Activated naive CD4-positive, alpha-beta T cell treated with anti-CD3 and anti-CD28 coated beads, Interleukin-2, amount 50 U/mL, for 16 hours (primary cell): ENCODE measurements around the gene AFP.

Experiments
- DNase-seq: peaks from one replicate; pipeline ENCODE4 v3.0.0-alpha.2; 2020

The AFP gene

DNA sequence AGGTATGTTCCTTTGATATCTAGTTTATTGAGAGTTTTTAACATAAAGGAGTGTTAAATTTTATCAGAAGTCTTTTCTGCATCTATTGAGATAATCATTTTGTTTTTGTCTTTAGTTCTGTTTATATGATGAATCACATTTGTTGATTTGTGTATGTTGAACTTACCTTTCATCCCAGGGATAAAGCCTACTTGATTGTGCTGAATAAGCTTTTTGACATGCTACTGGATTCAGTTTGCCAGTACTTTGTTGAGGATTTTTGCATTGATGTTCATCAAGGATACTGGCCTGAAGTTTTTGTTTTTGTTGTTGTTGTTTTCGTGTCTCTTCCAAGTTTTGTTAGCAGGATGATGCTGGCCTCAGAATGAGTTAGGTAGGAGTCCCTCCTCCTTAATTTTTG is 34.7 kb downstream of the AFP start:
- no peak for DNase-seq

DNA sequence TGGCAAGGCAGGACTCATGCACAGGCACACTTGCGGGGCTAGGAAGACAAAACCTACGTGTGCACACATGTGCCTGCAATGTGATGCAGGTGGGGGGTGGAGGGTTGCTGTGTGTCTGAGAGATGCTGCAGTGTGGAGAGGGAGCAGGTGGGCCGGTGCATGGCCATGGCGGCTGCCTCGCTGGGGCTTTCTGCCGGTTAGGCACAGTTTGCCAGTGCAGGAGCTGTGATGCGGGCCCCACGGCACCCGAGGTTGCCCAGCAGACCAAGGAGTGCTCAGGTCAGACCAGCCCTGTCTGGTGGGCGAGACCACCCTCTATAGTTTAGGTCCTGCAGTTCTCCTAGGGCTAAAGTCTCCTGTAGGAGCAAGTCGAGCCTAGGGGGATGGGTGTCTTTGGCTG is 41.2 kb downstream of the AFP start:
- DNase-seq = peak; percentile 10

DNA sequence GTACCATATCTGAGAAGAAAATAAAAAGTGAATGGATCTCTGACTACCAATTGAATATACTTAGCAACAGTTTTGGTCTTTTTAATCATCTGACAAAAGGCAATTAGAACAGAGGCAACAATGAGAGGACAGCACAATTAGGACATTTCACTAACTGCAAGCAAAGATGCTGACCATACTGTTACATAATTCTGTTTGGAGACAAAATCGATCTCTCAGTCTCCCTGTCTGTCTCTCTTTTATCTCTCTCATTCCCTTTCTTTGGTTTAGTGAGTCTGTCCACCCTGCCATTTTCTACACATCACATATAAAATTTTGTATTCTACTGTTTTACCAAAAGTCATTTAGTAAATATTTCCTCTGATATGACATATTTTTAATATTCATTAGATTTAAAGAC is 43.3 kb downstream of the AFP start:
- no peak for DNase-seq

DNA sequence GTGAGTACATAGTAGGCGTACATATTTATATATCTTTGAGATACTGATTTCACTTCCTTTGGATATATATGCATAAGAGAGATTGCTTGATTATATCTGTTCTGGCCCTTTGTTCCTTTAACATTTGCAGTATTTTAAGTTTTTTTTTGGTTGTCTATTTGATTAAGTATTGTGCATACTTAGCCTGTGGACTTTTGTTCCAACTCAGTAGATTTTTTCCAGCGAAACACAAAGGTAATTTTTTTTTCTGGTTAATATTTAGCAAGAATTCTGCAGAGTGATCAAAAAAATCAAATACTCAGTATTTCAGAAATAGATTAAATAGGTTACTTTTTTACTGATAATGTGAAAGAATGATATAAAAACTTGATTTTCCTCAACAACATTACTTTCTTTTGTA is 45.3 kb downstream of the AFP start, which contains the start of gene AFM:
Gene AFM (plus strand): TSS at position 388 of the 400 bp plus-strand sequence. CDS start 31 bp downstream, outside the sequence.
- DNase-seq = no peak

DNA sequence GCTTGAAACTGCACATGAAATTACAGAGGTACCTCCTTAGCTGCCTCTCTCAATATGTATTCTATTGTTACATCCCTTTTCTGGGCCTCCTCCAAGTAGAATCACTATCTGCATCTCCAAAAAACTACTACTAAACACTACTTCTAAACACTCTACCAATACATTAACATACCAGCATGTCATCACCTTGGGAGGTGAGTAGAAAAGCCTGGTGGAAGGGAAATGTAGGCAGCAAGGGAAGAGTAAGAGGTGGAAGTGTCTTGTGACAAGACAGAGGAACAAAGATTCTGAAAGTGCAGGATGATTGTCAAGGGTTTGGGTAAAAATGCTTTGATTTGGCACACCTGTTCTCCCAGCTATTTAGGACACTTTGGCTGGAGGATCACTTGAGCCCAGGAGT is 49.1 kb downstream of the AFP start:
- no peak for DNase-seq

DNA sequence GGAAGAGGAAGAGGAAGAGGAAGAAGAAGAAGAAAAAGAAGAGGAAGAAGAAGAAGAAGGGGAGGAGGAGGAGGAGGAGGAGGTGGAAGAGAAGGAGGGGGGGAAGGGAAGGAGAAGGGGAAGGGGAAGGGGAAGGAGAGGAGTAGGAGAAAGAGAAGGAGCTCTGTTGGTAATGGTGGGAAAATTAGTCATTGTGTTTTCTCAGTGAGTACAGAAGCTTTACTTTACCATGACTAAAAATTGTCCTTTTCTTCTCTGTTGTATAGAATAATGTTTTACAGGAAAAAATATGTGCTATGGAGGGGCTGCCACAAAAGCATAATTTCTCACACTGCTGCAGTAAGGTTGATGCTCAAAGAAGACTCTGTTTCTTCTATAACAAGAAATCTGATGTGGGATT is 49.6 kb downstream of the AFP start:
- no peak for DNase-seq

DNA sequence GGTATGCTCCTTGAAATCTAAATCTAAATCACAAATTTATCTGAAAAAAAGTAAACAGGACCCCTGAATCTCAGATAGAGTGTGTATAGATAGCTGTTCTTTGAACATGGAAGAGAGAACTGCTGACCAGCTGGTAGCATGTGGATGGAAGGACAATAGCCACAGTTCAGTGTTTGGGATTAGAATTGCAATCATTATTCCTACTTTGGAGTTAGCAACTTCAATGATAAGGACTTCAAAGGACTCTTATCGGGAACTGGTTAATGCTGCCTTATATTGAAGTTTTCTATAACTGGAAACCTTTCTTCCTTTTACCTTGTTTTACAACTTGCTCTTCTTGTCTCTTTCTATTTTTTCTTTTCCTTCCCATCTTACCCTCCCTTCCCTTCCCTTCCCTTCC is 50.5 kb downstream of the AFP start:
- DNase-seq = no peak

DNA sequence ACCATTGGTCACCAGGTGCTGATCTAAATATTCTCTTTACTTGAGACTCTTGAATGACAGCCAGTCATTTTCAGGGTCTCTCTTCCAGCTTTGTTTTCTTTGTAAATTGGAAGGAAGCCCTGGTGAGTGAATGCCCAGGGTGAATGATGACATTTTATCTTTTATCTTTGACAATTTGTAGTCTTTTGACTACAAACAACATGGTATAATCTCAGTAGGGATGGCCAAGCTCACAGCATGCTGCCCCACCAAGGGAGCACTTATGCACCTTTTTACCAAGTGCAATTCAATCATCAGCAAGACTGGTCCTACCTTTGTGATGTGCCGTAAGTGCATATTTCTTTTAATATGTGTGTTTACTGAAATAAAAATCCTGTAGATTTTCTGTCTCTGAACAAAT is 51.2 kb downstream of the AFP start:
- no peak for DNase-seq

DNA sequence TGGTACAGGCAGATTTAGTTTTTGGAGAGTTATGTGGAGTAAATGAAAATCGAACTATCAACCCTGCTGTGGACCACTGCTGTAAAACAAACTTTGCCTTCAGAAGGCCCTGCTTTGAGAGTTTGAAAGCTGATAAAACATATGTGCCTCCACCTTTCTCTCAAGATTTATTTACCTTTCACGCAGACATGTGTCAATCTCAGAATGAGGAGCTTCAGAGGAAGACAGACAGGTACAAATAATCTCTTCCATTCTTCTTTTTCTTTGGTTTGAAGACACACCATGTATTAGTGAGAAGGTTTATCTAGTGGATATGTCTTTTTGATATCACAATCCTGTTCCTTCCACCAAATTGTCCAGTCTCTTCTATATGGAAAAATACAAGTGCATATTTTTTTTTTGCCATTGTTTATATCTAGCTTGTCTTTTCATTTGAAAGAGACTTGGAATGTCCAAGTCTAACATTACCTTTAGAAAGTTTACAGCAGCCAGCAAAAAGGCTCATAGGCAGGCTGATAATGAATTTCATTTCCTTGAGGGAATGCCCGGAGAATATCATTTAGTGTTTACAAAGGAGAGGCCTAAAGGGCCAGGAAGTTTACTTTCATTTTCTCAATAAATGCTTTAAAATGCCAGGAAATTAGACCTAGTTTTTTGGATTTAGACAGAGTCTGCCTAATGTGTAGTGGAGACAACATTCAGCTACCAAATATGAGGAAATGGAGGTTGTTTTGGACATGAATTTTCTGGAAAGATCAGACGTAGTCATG is 64.2 kb downstream of the AFP start:
- no peak for DNase-seq

DNA sequence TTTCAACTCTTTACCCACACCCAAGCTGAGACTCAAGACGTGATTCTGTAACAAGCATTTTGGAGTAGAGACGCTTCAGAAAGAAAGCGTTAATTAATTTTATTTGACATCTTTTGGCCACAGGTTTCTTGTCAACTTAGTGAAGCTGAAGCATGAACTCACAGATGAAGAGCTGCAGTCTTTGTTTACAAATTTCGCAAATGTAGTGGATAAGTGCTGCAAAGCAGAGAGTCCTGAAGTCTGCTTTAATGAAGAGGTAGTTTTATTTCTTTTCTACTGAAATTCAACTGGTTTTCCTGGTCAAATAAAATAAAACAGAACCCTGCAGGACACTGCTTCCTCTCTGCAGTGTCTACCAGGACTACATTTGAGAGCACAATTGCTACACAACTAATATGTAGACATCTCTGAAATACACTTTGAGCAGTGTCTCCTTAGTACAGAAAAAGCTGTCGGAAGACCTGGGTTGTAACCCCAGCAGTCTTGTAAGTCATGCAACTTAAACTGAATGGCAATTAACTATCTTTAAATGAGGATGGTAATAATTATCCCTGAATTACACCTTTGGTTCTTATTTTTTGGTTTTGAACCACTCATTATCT is 65.7 kb downstream of the AFP start:
- no peak for DNase-seq

DNA sequence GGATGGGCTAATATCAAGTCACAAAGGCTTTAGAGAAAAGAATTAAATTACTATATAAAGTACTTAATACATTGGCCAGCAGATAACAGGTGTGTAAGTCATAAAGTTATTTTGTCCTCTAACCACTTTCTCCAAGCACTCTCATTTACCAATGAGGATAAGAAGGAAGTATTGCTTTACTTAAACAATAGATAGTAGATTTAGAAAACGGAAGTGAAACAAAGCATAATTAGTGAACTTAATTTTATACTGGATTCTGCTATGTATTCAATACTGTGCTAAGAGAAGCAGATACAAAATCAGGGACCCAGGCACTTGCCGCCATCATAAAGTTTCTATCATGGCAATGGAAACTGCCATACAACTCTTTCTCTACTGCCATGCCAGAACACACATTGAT is 69.5 kb downstream of the AFP start:
- no peak for DNase-seq
